Hindlimb muscle (tissue), 1 donor: ENCODE results near the gene SLC66A2. TPM values are rescaled to one million over a fixed set of nuclear protein-coding genes. Genes with fewer than 3 reads are reported as not detected.

Experiments
- DNase-seq: peaks from one replicate; pipeline ENCODE4 v3.0.0-alpha.2; 2013
- polyA plus RNA-seq: library from polyadenylated mRNA; unstranded; fragments of 120-200 nt; gene quantifications from one replicate; pipeline ENCODE4 v1.2.1, GENCODE V29; 2013; ENCODE audit not compliant: insufficient read length

SLC66A2 gene
- polyA plus RNA-seq, 1 donor = 25.3 TPM

GRCh38 chr18:79864006-79864725 is 87.3 kb downstream of the SLC66A2 start:
- DNase-seq = no peak

GRCh38 chr18:79863161-79864005 is 88.1 kb downstream of the SLC66A2 start:
- DNase-seq = no peak

GRCh38 chr18:79862562-79862961 is 88.9 kb downstream of the SLC66A2 start:
- no peak for DNase-seq

GRCh38 chr18:79861687-79862086 is 89.8 kb downstream of the SLC66A2 start:
- DNase-seq = no peak

DNA sequence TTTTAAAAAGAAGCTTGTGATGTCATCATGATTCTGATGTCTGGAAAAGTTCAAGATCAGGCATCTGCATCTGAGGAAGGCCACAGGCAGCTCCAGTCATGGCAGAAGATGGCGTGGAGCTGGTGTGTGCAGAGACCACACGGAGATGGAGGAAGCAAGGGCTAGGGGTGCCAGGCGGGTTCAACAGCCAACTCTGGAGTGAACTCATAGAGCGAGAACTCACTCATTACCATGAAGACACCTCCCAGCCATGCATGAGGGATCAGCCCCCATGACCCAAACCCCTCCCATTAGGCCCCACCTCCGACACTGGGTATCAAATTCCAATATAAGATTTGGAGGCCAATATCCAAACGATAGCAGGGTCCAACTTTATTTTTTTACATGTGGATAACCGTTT is 92.1 kb downstream of the SLC66A2 start:
- no peak for DNase-seq

DNA sequence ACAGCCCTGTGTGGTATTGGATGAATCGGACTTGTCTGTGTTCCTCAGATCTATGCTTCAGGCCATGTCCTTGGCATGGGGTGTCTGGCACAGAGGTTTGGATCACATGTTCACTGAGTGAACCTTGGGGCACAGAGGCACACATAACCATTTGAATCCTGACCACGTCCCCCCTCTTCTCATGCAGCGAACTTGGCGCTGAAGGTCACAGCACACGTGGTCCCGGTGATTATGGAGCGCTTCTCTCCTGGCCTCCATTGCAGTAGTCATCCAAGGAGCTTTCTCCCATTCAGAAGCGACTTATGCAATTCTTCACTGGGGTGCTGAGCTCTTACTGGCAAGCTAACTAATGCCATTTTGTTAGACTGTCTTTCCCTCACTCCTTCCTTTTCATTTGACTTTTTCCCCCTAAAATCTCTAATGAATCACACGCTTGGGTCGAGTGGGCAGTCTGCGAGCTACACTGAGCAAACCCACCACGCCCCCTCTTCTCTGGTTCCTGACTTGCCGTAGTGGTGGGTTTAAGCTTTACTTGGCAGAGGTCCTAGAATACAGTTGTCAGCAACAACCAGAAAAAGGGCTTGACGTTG is 94.3 kb downstream of the SLC66A2 start:
- no peak for DNase-seq

DNA sequence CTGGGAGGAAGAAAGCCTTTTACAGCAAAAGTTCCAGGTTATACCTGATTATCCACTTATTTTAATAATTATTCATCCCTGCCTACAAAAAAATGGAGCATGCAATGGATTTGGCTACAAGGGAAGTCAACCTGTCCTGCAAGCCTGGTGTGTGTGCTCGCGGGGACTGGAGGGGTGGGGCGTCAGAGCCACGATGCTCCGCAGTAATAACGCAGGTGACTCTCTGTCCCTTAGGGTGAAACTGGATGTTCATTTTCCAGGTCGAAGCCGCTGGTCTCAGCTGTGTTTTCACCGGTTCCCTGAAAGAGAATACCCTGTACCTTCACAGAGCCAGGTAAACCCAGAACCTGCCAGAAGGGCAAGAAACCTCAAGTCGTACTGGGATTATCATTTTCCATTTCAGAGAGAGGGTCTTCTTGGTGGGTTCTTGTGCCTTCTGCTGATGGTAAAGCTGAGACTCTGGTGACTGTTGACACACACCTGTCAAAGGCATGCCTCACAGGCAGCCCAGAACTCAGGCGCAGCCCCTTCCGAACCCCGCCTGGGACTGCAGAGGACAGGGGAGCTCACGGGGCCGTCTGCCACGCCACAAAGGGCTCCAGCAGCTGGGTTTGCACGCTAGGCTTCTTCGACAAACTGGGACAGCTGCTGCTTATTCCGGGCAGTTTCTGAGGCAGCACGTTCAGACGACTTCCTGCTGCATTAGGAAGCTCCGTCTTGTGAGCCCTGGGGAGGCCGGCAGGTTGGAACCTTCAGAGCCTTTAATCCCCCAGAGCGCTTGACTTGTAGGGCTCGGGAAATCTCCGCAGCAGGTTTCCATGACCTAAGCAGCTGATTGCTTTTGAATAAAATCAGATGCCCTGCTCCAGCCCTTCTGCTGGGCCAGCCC is 95.1 kb downstream of the SLC66A2 start:
- peak; percentile 52 for DNase-seq

- DNase-seq = no peak
Observed at GRCh38 chr18:79855147-79855933, 96.1 kb downstream of the SLC66A2 start.

- no peak for DNase-seq
Observed at GRCh38 chr18:79853993-79854364, 97.5 kb downstream of the SLC66A2 start.

DNA sequence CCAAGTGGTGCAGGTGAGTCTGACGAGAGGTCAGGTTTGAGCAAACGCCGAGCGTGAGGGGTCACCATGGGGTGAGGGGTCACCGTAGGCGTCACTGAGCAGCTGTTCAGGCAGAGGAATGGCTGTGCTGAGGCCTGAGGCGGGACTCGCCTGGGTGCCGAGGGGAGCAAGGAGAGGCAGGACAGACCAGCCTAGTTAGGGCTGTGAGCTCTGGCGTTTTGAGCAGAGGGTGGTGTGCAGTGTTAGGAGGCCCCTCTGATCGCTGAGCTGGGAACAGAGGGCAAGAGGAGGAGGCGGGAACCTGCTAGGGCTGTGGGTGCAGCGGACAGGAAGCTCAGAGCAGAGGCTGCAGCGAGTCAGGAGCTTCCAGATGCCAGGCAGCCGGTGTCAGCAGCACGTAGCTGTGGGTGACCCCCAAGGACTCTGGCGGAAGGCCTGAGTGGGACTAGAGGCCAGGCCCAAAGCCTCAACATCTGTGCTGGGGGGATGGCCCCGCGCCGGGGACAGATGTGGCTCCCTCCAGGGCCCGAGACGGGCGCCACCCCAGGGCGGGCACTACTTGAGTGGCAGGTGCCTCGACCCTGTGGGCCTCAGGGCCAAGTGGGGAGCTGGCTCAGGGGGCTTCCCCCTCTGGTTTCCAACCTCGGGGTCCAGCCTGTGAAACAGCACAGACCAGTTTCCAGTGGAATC is 98.0 kb downstream of the SLC66A2 start:
- no peak for DNase-seq

GRCh38 chr18:79852561-79853302 is 98.7 kb downstream of the SLC66A2 start:
- no peak for DNase-seq

Other genes starting within 250 kb of the SLC66A2 start
- gene KCNG2, start 153.7 kb downstream of the SLC66A2 start, polyA plus RNA-seq = 0.86 TPM
- 4.1 TPM for gene HSBP1L1, start 13.0 kb upstream of the SLC66A2 start, polyA plus RNA-seq
- gene TXNL4A, start 36.9 kb upstream of the SLC66A2 start, polyA plus RNA-seq = 86.7 TPM
- gene RBFA, start 82.8 kb upstream of the SLC66A2 start, polyA plus RNA-seq = 30.0 TPM
- gene ADNP2, start 157.6 kb upstream of the SLC66A2 start, polyA plus RNA-seq = 10.3 TPM